Hindlimb muscle (tissue), 1 donor: ENCODE data around the gene STX4. TPM values are rescaled to one million over a fixed set of nuclear protein-coding genes. Genes with fewer than 3 reads are reported as not detected.

Source experiments
- DNase-seq: peaks from one replicate; pipeline ENCODE4 v3.0.0-alpha.2; 2013
- polyA plus RNA-seq: library from polyadenylated mRNA; unstranded; fragments of 120-200 nt; gene quantifications from one replicate; pipeline ENCODE4 v1.2.1, GENCODE V29; 2013; ENCODE audit not compliant: insufficient read length

STX4 gene
- polyA plus RNA-seq, 1 donor, result 48.7 TPM

- no peak for DNase-seq
Observed at GRCh38 chr16:31084584-31085302, 51.4 kb downstream of the STX4 start.

- DNase-seq, result no peak
Observed at GRCh38 chr16:31085411-31085810, 52.1 kb downstream of the STX4 start.

GRCh38 chr16:31085873-31086628 is 52.7 kb downstream of the STX4 start:
- DNase-seq, result no peak

GRCh38 chr16:31086629-31086906 is 53.2 kb downstream of the STX4 start:
- no peak for DNase-seq

- DNase-seq, result no peak
Observed at GRCh38 chr16:31087481-31087880, 54.1 kb downstream of the STX4 start.

- DNase-seq, result no peak
Observed at GRCh38 chr16:31087971-31088370, 54.6 kb downstream of the STX4 start.

GRCh38 chr16:31088459-31089183 is 55.3 kb downstream of the STX4 start, which contains the start of gene PRSS53:
PRSS53 (minus strand) TSS chr16:31088943; CDS start chr16:31088809, 134 bp downstream.
- DNase-seq, result no peak

GRCh38 chr16:31089199-31089598 is 55.8 kb downstream of the STX4 start:
- DNase-seq, result no peak

Other genes with a start within 250 kb of the STX4 start
- gene ZNF629, start 246.4 kb upstream of the STX4 start, polyA plus RNA-seq, result 14.3 TPM
- 32.7 TPM for gene BCL7C, start 139.5 kb upstream of the STX4 start, polyA plus RNA-seq
- 13.5 TPM for gene CTF1, start 136.9 kb upstream of the STX4 start, polyA plus RNA-seq
- 10.3 TPM for gene FBXL19, start 110.0 kb upstream of the STX4 start, polyA plus RNA-seq
- gene ORAI3, start 84.5 kb upstream of the STX4 start, polyA plus RNA-seq, result 9.8 TPM
- 15.1 TPM for gene SETD1A, start 75.8 kb upstream of the STX4 start, polyA plus RNA-seq
- gene HSD3B7, start 48.4 kb upstream of the STX4 start, polyA plus RNA-seq, result 12.6 TPM
- 1.2 TPM for gene STX1B, start 22.9 kb upstream of the STX4 start, polyA plus RNA-seq
- gene ZNF668, start 40.7 kb downstream of the STX4 start, polyA plus RNA-seq, result 11.2 TPM
- gene ZNF646, start 40.9 kb downstream of the STX4 start, polyA plus RNA-seq, result 12.6 TPM
- 5.8 TPM for gene PRSS53, start 55.4 kb downstream of the STX4 start, polyA plus RNA-seq
- gene VKORC1, start 61.2 kb downstream of the STX4 start, polyA plus RNA-seq, result 59.1 TPM
- gene BCKDK, start 74.8 kb downstream of the STX4 start, polyA plus RNA-seq, result 33.9 TPM
- 57.4 TPM for gene KAT8, start 84.1 kb downstream of the STX4 start, polyA plus RNA-seq
- gene PRSS8, start 102.2 kb downstream of the STX4 start, polyA plus RNA-seq, result 0.48 TPM
- 2.0 TPM for gene PRSS36, start 116.5 kb downstream of the STX4 start, polyA plus RNA-seq
- 398 TPM for gene FUS, start 146.6 kb downstream of the STX4 start, polyA plus RNA-seq
- gene PYCARD, start 169.2 kb downstream of the STX4 start, polyA plus RNA-seq, result 9.1 TPM
- gene TRIM72, start 180.6 kb downstream of the STX4 start, polyA plus RNA-seq, result 98.3 TPM
- gene PYDC1, start 183.6 kb downstream of the STX4 start, polyA plus RNA-seq, result 2.3 TPM
- gene ITGAM, start 226.4 kb downstream of the STX4 start, polyA plus RNA-seq, result 4.7 TPM